Calu3 (cell line): ENCODE measurements around the gene ARHGAP22. TPM values are rescaled to one million over a fixed set of nuclear protein-coding genes. Genes with fewer than 3 reads are reported as not detected.

Experiments used
- BruUV-seq: library from RNA; stranded (reverse); fragments of 400-500 nt; replicated peaks from 2 replicates; lab custom pipeline; 2021; lab: Mats Ljungman, UMichigan
- CTCF ChIA-PET: fragments of 300-600 bp; sonication (Branson Sonifier 250); formaldehyde crosslinking; loops from one replicate; lab custom pipeline; 2022; ENCODE audit warnings: antibody characterized with exemption; lab: Charles Lee
- DNase-seq: peaks from one replicate; pipeline ENCODE4 v3.0.0; 2022
- H3K27ac Mint-ChIP-seq: one replicate; pipeline ENCODE4 v1.8.0; 2022; ENCODE audit warnings: mixed read lengths; ENCODE audit not compliant: unreplicated experiment
- H3K27me3 Mint-ChIP-seq: one replicate; pipeline ENCODE4 v1.8.0; 2022; ENCODE audit warnings: mixed read lengths; ENCODE audit not compliant: unreplicated experiment
- H3K36me3 Mint-ChIP-seq: one replicate; pipeline ENCODE4 v1.8.0; 2022; ENCODE audit warnings: mild to moderate bottlenecking, moderate library complexity, mixed read lengths; ENCODE audit not compliant: insufficient read depth, unreplicated experiment
- H3K4me1 Mint-ChIP-seq: one replicate; pipeline ENCODE4 v1.8.0; 2022; ENCODE audit warnings: mild to moderate bottlenecking, low read depth, mixed read lengths; ENCODE audit not compliant: unreplicated experiment
- H3K4me3 Mint-ChIP-seq: one replicate; pipeline ENCODE4 v1.8.0; 2022; ENCODE audit warnings: mild to moderate bottlenecking, low read depth, moderate library complexity, mixed read lengths; ENCODE audit not compliant: unreplicated experiment
- H3K9me3 Mint-ChIP-seq: one replicate; pipeline ENCODE4 v1.8.0; 2022; ENCODE audit warnings: low read depth, mixed read lengths; ENCODE audit not compliant: unreplicated experiment
- CTCF ChIP-seq: fragments of 200-600 bp; IDR thresholded peaks from one replicate; pipeline ENCODE4 v1.8.0; 2022; ENCODE audit warnings: antibody characterized with exemption; ENCODE audit not compliant: unreplicated experiment
- intact Hi-C: fragments of 100-400 bp; cut with micrococcal nuclease; formaldehyde crosslinking; loops from one replicate; pipeline ENCODE4 v1.10.0; 2022; ENCODE audit not compliant: unreplicated experiment
- total RNA-seq: library from RNA; stranded (reverse); gene quantifications from 2 replicates; pipeline ENCODE4 v1.2.3, GENCODE V29; 2022

Gene ARHGAP22
- total RNA-seq, 1 experiment from 2014 or later = 1.0 TPM

DNA sequence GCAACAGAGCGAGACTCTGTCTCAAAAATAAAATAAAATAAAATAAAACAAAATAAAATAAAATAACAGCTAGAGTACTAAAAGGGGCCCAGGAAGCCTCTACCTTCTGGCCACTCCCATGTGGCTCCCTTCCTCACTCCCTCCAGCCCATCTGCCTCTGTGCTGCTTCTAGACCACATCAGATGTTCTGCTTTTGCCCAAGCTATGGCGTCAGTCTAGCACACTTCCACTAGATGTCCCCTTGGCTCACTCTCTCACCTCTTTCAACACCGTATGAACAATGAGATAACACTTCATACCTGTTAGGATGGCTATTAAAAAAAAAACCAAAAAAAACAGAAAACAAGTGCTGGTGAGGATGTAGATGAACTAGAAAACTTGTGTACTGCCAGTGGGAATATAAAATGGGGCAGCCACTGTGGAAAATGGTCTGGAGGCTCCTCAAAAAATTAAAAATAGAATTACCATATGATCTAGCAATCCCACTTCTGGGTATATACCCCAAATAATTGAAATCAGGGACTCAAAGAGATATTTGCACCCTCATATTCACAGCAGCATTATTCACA is 132.3 kb downstream of the ARHGAP22 start:
- no TSS peak for BruUV-seq
- DNase-seq = no peak
- Mint-ChIP-seq H3K27ac (no peak overlapping the region), H3K4me1 (no peaks in the 10 kb centered on the region), H3K36me3 (no peaks in the 10 kb centered on the region), H3K9me3 (peaks cover 2% of the 10 kb centered on the region), H3K4me3 (no peak overlapping the region), H3K27me3 (peaks cover 36% of the 10 kb centered on the region)
- intact Hi-C loops = no loop called here
- TF ChIP-seq CTCF = no peak
- CTCF ChIA-PET = no interaction called here

GRCh38 chr10:48470893-48471805 is 133.7 kb downstream of the ARHGAP22 start:
- peaks cover 33% of the 10 kb centered on the region for H3K27me3 Mint-ChIP-seq
- DNase-seq = no peak
- H3K27ac Mint-ChIP-seq = no peak overlapping the region
- no TSS peak for BruUV-seq
- CTCF ChIA-PET = no interaction called here
- no peaks in the 10 kb centered on the region for H3K36me3 Mint-ChIP-seq
- H3K4me1 Mint-ChIP-seq = no peaks in the 10 kb centered on the region
- intact Hi-C loops = no loop called here
- no peak overlapping the region for H3K4me3 Mint-ChIP-seq
- TF ChIP-seq CTCF = no peak
- peaks cover 2% of the 10 kb centered on the region for H3K9me3 Mint-ChIP-seq

DNA sequence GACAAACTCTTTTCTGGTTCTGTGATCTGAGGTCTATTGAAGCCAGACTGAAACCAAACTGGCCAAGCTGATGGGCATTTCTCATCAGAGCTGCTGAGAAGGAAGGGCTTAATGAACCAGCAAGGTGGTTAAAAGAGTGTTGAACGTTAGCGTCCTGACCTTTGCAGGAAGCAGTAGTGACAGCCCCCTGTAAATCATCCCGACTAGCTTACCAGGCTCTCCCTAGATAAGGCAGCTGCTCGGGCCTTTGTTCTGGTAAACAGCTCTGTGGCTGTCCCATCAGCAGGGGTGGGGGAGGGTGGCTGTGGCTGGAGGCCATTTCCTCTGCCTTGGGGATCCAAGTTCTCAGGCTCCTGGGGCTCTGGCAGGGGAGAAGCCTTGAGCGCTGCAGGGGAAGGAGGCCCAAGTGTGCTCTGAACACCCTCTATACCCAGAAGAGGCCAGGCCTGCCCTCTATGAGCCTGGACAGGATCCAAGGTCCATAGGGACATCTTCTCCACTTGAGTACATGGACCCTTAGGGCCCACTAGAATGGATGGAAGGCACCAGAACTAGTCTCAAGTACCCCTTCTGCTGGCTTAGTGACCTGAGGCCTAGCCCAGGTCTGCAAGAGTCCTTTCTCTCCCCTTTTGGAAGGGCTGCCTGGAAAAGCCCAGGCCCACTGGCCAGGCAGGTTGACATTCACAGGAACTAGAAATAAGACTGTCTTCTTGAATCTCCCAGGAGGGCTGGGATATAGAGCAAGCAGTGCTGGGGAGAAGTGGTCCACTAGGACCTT is 134.6 kb downstream of the ARHGAP22 start:
- peaks cover 33% of the 10 kb centered on the region for H3K27me3 Mint-ChIP-seq
- TF ChIP-seq CTCF = no peak
- H3K4me3 Mint-ChIP-seq = no peak overlapping the region
- no TSS peak for BruUV-seq
- H3K4me1 Mint-ChIP-seq = no peaks in the 10 kb centered on the region
- no peak for DNase-seq
- no peak overlapping the region for H3K27ac Mint-ChIP-seq
- H3K36me3 Mint-ChIP-seq = no peaks in the 10 kb centered on the region
- intact Hi-C loops = no loop called here
- H3K9me3 Mint-ChIP-seq = peaks cover 2% of the 10 kb centered on the region
- CTCF ChIA-PET = no interaction called here

DNA sequence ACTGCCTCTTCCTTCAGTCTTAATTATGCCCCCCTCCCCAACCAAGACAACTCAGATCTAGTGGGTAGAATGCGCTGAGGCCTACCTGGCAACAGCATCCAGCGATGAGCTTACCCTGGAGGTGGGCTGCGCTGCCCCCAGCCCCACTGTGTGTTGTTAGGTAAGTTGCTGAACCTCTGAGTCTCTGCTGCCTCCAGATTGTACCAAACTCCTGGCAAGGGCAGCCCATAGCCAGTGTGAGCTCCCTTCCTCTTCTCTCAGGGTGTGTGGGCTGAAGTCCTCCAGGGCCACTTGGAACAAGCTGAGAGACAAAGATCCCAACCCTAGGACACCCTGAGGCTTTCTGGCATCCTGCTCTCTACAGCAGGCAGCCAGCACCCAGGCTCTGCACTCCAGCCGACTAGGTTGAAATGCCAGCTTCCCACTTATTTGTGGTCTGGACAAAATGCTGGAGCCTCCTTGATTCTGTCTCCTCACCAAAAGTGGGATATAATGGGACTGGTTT is 135.3 kb downstream of the ARHGAP22 start:
- Mint-ChIP-seq H3K27me3 (peaks cover 33% of the 10 kb centered on the region), H3K4me1 (no peaks in the 10 kb centered on the region), H3K27ac (no peak overlapping the region), H3K36me3 (no peaks in the 10 kb centered on the region), H3K9me3 (peaks cover 2% of the 10 kb centered on the region), H3K4me3 (no peak overlapping the region)
- no peak for DNase-seq
- TF ChIP-seq CTCF = no peak
- intact Hi-C loops = no loop called here
- CTCF ChIA-PET = interaction anchor here (0.6 to 0.8 kb wide), 2 partner anchors 25 to 186 kb away, joined by 3 to 5 read pairs; no protein-coding TSS in a partner anchor
- no TSS peak for BruUV-seq
